ENCODE data around the gene GREB1.

- TF ChIP-seq, protein P1, sequence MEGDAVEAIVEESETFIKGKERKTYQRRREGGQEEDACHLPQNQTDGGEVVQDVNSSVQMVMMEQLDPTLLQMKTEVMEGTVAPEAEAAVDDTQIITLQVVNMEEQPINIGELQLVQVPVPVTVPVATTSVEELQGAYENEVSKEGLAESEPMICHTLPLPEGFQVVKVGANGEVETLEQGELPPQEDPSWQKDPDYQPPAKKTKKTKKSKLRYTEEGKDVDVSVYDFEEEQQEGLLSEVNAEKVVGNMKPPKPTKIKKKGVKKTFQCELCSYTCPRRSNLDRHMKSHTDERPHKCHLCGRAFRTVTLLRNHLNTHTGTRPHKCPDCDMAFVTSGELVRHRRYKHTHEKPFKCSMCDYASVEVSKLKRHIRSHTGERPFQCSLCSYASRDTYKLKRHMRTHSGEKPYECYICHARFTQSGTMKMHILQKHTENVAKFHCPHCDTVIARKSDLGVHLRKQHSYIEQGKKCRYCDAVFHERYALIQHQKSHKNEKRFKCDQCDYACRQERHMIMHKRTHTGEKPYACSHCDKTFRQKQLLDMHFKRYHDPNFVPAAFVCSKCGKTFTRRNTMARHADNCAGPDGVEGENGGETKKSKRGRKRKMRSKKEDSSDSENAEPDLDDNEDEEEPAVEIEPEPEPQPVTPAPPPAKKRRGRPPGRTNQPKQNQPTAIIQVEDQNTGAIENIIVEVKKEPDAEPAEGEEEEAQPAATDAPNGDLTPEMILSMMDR (IDR thresholded peaks at IDR 0.05), result no peak
- TF ChIP-seq POLR2A (IDR thresholded peaks at IDR 0.05), result no peak
Observed at GRCh38 chr2:11524470-11524869, 9.4 kb upstream of the GREB1 start.
